ENCODE measurements around the gene GOLGA1.

GOLGA1 gene

DNA sequence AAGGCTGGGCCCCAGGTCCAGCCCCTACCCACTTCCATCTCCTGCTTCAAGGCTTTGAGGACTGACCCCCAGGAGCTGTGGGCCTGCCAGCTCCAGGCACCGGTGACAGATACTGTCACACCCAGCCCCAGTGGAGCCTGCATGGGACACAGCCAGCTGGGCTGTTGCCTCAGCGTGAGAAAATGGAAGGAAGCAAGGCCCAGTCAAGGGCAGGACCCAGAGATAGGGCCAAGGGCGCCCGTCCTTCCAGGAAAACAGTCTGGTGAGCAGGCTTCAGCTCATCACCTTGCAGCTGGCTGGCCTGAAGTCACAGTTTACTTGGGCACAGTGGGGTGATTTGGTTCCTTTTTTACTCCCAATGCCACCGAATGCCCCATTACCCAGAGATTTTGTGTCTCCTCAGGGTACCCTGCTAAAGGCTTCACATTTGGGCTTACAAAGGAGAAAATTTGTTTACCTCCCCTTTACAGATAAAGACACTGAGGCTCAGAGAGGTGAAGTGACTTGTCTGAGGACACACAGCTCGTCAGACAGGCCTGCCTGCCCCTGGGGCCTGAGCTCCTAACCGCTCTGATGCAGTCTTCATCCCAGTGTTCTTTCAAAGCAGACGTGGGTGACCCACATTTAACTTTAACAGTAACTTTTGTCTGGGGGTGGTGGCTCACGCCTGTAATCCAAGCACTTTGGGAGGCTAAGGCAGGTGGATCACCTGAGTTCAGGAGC is 109.1 kb downstream of the GOLGA1 start:
- peak; percentile 43 for DNase-seq

- no peak for DNase-seq
Observed at GRCh38 chr9:124830593-124830992, 110.3 kb downstream of the GOLGA1 start.

DNA sequence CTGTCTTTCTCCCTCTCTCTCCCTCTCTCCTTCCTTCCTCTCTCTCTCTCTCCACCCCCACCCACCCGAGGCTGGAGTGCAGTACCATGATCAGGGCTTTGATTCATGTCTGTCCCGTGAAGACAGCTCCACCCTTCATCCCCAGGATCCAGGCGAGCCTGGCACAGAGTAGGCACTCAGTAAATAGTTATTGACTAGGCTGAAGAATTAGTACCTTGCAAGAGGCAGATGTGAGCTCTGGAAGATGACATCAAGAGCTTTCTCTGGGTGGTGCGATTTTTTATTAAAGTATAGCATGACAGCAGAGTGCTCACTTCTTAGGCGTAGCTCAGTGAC is 111.6 kb downstream of the GOLGA1 start:
- no peak for DNase-seq

GRCh38 chr9:124828489-124829333 is 112.2 kb downstream of the GOLGA1 start:
- DNase-seq: no peak

All from hematopoietic multipotent progenitor cell treated with erythropoietin and hydrocortisone succinate and interleukin-3 and kit ligand, for 8 days (in vitro differentiated cells).